IPS DF 19.7 (cell line): ENCODE measurements around the gene ZIC1.

Source experiments
- DNase-seq: peaks from one replicate; pipeline ENCODE4 v3.0.0-alpha.2; 2013; ENCODE audit warnings: low read depth, low spot score

The ZIC1 gene

DNA sequence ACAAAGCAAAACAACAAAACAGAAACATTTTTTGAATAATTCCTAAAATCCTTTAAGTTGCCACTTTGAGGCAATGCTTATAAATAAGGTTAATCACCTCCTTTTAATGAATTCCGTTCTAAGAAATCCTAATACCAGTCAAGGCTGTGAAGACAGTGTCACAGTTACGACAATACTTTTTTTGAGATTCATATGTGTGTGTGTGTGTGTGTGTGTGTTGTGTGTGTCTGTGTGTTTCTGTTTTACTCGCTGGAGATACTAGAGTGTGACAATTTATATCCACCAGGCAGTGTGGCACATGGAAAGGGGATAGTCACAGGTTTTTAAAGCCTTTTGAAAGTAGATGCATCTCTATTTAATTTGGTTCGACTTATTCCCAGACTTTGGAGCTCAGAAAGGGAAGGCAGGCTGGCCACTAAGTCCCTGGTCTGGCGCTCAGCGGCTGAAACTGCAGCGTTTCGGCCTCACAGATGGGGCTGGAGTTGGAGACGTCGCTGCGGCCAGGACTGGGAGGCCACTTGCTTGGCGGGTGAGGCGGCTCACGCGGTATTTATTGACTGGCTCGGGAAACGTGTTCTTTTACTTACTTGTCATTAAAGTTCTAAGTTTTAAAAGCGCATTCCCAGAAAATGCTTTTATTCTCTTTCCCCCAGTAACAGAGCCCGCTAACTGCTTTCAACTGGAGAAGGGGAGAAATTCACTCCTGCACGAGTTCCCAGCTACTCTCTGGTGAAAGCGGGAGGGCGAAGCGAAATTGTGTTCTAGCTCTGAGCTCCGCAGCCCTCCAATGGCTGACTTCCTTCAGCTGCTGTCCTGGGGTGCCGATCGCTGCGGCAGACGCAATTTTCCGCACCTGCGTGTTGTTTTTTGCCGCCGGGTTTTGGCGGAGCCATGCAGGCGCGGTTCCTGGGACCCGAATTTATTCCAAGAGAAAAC, 13.7 kb downstream of the ZIC1 start:
- no peak for DNase-seq

DNA sequence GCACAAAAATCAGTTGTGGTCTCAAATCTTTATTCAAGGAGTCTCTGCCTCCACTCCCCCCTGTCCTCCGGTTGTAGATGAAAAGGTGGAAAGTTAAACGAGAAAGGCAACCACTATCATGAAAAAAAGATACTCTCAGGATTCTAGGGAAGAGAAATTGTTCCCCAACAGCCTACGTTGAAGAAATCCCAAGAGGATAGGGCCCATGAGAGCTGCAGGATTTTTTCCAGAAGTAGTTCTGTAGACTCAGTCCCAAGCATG, 14.3 kb downstream of the ZIC1 start:
- no peak for DNase-seq

DNA sequence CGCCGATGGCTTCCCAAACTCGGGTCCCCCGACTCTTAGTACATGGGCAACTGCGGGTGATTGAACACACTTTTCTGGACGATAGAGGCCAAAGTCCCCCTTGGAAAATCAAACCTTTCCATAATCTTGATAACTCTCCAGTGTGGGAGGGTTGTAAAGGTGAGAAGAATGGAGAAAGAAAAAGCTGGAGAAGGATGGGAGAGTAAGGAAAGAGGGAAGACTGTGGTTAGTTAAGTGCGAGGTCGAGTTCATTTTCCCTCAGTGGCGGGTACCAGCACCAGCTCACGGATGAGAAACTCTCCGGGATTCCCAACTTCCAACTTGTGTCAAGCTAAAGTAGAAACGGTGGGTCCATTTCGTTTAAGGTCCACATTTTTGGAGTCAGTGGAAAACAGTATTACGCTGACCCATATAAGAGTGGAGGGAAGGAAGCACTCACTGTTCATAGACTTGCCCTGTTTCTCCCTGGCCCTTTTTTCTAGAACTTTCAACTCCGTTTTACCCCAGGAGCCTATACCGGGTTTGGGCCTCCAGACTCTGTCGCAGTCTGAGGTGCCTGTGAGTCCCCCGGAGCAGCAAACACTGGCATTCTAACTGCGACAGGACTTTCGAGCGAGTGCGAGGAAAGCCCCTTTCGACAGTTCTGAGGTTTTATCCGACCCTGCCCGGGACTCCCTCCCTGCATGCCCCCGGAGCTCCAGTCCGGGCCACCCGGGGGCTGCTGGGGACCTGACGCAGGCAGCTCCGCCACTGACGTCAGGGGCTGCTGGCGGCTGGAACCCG, 14.8 kb downstream of the ZIC1 start:
- no peak for DNase-seq

DNA sequence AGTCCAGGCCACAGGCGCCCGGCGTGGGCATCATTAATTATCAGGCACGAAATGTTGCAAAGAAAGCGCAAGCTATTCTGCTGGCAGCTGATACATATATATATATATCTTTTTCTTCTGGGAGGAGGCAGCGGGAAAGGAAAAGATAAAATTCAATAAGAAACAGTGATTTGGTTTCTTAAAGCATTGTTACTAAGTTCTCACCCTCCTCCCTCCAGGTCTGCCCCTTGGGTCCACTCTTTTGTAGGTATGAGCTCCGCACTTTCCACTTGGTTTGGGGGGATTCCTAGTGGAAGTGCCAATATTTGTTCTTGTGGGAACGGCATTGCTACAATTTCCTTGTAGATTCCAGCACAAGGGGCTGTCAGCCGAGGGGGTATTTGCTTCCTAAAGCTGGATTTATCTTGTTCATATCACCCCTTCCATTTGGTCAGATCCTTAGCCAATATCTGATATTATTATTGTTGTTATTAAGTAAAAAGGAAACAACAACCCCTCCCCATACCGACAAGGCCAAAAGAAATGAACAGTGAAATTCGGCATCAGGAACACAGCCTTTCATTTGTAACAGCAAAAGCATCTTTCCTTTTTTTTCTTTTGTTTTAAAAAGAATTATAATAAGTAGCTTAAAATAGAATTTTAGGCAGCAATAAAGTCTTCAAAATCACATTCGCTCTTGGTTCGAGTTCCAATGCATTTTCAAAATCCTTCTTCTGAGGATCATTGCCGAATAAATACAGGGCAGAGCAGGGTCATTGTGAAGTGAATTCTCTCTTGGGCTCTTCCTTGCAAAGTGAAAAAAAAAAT, 15.6 kb downstream of the ZIC1 start:
- no peak for DNase-seq

DNA sequence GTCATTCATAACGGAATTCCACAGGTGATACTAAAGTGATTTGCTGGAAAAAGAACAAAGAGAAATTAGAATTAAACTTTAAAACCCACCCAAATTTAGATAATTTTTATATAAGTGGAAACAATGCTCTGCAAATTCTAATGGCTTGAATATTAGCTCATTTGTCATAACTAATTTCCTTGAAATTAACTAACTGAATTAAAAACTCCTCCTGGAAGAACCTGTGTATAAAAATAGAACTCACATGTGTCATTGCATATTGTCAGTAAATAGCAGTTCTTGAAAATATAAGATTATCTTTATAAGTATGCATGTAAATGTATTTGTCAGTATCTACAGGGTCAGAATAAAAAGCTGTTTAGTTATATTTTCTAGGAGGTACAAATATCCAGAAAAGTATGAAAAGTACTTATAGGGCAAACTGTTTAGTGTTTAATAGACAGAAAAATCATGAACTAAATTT, 16.3 kb downstream of the ZIC1 start:
- DNase-seq: no peak

DNA sequence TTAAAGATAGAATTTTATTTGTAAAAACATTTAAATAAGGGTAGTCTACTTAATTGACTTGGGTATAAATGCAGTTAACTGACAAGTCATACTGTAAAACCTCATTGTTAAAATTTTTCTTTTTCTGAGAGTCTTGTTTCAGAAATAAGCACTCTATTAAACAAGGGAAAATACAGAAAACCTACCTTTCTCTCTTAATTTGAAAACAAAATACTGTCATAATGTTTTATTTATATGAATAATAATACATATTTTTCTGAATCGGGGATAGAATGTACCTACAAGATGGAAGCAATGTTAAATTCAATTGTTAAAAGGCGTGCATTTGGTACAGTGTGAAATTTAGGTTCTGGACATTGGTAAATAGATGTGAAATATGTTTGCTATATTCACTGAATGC, 17.8 kb downstream of the ZIC1 start:
- DNase-seq: no peak

DNA sequence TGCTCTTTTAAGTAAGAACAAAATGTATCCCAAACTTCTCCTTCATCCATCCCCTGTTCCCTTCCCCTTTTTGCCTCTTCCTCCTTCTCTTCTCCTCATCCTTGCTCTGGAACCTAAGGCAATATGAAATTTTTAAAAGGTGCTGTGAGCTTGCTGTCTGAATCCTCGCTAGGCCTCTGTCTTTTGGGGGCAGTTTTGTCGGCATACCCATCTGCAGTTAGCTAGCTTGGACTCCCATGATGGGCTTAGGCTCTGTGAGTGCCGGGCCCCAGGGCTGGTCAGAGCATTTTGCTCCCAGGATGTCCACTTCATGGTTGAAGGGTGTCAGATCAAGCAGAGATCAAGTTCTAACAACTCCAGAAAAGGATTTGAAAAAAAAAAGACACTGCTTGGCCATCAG, 18.6 kb downstream of the ZIC1 start:
- no peak for DNase-seq

DNA sequence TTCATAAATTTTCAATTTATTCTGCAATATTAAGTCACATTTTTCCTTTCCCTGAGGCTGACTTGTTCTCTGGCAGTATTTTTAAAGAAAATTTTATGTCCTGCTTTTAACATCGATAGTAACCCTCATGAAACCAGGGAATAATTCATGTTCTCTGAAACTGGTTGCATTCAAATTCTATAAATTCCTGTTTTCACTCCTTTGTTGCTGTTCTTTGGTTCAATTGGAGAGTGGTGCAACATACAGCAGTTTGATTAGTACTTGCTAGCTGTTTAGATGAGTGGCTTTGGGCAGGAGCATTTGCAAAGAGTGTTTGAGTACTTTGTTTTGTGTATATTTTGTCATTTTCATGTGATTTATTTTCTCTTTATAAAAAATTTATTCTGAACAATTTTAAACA, 19.2 kb downstream of the ZIC1 start:
- DNase-seq: no peak

DNA sequence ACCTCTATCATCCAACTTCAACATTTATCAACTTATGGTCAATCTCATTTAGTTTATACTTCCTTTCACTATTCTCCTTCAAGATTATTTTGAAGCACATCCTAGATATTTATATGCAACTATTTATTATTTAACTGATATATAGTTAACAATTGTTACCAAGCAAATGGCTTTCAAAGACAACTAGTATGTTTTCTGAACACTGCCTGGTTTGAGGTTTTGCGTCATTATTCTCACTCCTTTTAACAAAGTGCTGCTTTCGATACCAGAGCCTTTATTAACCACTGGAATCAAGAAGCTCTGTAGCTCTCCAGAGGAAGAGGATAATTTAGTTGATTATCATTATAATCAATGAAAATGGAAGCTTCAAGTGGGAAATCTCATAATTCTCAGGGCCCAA, 19.6 kb downstream of the ZIC1 start:
- DNase-seq: no peak

DNA sequence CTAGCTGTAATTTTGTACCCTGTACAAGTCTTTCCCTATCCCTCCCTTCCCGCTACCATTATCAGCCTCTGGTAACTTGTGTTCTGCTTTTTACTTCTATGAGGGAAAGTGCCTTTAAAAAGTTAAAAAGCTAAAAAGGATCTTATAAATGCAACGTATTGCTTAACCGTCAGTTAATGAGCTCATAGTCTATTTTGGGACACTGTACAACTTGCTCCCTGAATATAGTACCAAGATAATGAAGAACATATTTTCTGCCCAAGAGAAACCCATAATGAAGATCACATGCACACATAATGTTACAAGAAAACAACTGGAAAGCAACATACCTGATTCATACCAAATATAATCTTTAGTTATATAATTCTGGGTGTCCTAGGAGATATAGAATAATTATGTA, 22.6 kb downstream of the ZIC1 start:
- no peak for DNase-seq

DNA sequence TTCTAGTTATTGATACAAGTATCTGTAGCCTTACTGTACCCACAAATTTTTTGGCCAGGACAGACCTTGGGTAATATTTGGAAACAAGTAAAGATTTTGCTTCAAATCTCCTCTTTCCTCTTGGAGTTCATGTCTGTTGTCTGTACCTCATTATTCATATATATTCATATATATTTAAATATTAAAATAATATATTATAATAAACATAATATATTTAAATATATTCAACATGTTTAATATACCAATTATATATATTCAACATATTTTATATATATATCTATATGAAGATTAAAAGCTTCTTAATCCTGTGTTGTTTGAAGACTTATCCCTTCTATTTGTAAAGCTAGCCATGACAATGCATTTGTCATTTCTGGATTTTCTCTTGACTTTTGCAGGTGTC, 38.1 kb downstream of the ZIC1 start:
- no peak for DNase-seq

DNA sequence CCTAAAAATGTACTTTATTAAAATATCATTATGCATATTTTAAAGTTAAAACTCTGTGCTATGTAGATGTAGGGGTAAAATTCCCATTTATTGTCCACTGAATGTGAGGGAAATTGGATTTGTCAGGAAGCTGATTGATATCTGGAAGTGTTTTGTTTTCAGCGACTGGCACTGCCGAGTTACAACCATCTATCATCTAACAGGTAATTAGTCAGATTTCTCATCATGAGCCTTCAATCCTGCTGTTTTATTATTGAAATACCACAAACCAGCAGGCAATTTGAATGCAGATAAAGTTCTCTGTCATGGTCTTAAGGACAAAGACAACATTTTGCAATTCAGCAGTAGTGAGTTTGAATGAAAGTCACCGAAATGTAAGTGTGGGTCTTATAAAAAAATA, 40.5 kb downstream of the ZIC1 start:
- no peak for DNase-seq

DNA sequence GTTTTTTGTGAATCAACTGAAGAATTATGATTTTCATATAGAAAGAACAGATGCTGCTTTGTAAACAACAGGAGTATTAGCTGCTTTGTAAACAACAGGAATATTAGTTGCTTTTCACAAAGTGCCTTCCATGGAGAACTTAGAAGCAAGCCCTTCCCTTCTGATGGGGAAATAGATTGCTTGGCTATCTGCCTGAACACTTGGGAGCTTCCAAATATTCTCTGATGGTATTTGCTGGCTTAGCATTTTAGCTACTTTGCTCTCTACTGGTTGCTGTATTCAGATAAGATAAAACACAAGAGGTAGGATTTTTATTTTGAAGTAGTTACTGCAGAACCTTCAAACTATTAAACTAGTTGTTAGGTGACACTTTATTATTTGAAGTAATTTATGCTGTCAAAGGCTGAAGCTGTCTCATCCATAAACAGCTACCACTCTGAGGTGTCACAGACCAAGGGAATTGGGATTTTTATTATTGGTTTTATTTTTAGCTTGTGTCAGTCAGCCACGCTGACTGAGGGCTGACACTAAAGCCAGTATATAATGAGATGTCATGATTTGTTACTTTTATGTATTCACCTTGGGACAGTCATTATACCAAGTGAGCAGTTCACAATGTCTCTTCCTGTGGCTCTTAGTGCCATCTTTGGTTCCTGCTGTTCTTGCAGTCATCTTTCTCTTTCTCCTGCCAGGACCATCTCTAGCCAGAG, 50.0 kb downstream of the ZIC1 start:
- DNase-seq: no peak

DNA sequence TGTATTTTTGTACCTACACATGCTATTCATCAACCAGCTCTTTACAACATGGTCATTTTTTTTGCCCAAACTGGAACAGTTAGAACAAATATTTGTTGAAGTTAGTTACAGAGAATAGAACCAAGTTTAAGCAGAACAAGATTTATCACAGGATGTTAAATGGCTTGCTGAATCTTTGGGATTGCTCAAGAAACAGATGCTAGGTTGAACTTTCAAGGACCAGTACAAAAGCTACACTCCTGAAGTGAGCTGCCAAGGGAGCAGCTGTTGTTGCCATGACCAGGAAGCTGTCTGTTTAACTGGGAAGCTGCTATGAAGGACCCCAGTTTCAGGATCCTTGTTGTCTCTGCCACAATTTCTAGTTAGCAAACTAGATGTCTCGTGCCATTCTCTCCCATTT, 53.7 kb downstream of the ZIC1 start:
- no peak for DNase-seq
